ENCODE data around the gene CDH12.

CDH12 gene

GRCh38 chr5:22757776-22758175 is 95.4 kb downstream of the CDH12 start:
- DNase-seq, result no peak

GRCh38 chr5:22754155-22754554 is 99.0 kb downstream of the CDH12 start:
- DNase-seq, result no peak

GRCh38 chr5:22751536-22751935 is 101.6 kb downstream of the CDH12 start:
- DNase-seq, result no peak

GRCh38 chr5:22736443-22737003 is 116.6 kb downstream of the CDH12 start:
- DNase-seq, result no peak

GRCh38 chr5:22734907-22735306 is 118.2 kb downstream of the CDH12 start:
- DNase-seq, result no peak

- DNase-seq, result no peak
These were observed 124.5 kb downstream of the CDH12 start for GRCh38 chr5:22728610-22729009.

- DNase-seq, result no peak
These were observed 130.7 kb downstream of the CDH12 start for GRCh38 chr5:22722491-22722890.

- DNase-seq, result no peak
These were observed 131.1 kb downstream of the CDH12 start for GRCh38 chr5:22722056-22722455.

- no peak for DNase-seq
These were observed 133.3 kb downstream of the CDH12 start for GRCh38 chr5:22719842-22720241.

- DNase-seq, result no peak
These were observed 142.5 kb downstream of the CDH12 start for GRCh38 chr5:22710660-22711059.

GRCh38 chr5:22709743-22710142 is 143.4 kb downstream of the CDH12 start:
- DNase-seq, result no peak

- no peak for DNase-seq
These were observed 144.3 kb downstream of the CDH12 start for GRCh38 chr5:22708770-22709328.

- DNase-seq, result no peak
These were observed 146.2 kb downstream of the CDH12 start for GRCh38 chr5:22706901-22707300.

GRCh38 chr5:22699319-22699718 is 153.8 kb downstream of the CDH12 start:
- no peak for DNase-seq

- DNase-seq, result no peak
These were observed 160.0 kb downstream of the CDH12 start for GRCh38 chr5:22693121-22693520.

GRCh38 chr5:22683050-22683449 is 170.1 kb downstream of the CDH12 start:
- DNase-seq, result no peak

- no peak for DNase-seq
These were observed 174.3 kb downstream of the CDH12 start for GRCh38 chr5:22678886-22679285.

GRCh38 chr5:22673131-22673530 is 180.0 kb downstream of the CDH12 start:
- no peak for DNase-seq

GRCh38 chr5:22669345-22669744 is 183.8 kb downstream of the CDH12 start:
- no peak for DNase-seq

- DNase-seq, result no peak
These were observed 187.3 kb downstream of the CDH12 start for GRCh38 chr5:22665801-22666200.

- DNase-seq, result no peak
These were observed 190.0 kb downstream of the CDH12 start for GRCh38 chr5:22663134-22663533.

- no peak for DNase-seq
These were observed 190.8 kb downstream of the CDH12 start for GRCh38 chr5:22662391-22662790.

GRCh38 chr5:22651355-22651754 is 201.8 kb downstream of the CDH12 start:
- no peak for DNase-seq

GRCh38 chr5:22650511-22650910 is 202.6 kb downstream of the CDH12 start:
- no peak for DNase-seq

- no peak for DNase-seq
These were observed 204.1 kb downstream of the CDH12 start for GRCh38 chr5:22649074-22649473.
